ENCODE measurements around the gene LRSAM1.

- TF ChIP-seq SPI1 (IDR thresholded peaks at IDR 0.05; ENCODE audit: low read depth, low read length), result no peak
- no peak for TF ChIP-seq POLR2AphosphoS5 (IDR thresholded peaks at IDR 0.05; ENCODE audit: low read depth, low read length)
- TF ChIP-seq TAF1 (IDR thresholded peaks at IDR 0.05; ENCODE audit: low read depth, low read length), result no peak
- no peak for TF ChIP-seq POLR2A (IDR thresholded peaks at IDR 0.05; ENCODE audit: low read depth, low read length)
Measured at GRCh38 chr9:127508901-127509260, 57.6 kb downstream of the LRSAM1 start.

All from GM12891 (cell line).